Type B pancreatic cell (in vitro differentiated cells): ENCODE data around the gene GLTPD2. TPM values are rescaled to one million over a fixed set of nuclear protein-coding genes. Genes with fewer than 3 reads are reported as not detected.

Source experiments
- DNase-seq: peaks from one replicate; pipeline ENCODE4 v3.0.0; 2021; ENCODE audit warnings: mixed read lengths; ENCODE audit not compliant: unreplicated experiment; ENCODE audit errors: extremely low spot score
- H3K27ac Mint-ChIP-seq: 2 replicates; pipeline ENCODE4 v1.8.0; 2021; ENCODE audit warnings: mild to moderate bottlenecking, mixed read lengths
- H3K27me3 Mint-ChIP-seq: 2 replicates; pipeline ENCODE4 v1.8.0; 2021; ENCODE audit warnings: mixed read lengths
- H3K36me3 Mint-ChIP-seq: 2 replicates; pipeline ENCODE4 v1.8.0; 2021; ENCODE audit warnings: mixed read lengths
- H3K4me1 Mint-ChIP-seq: one replicate; pipeline ENCODE4 v1.8.0; 2021; ENCODE audit warnings: mixed read lengths; ENCODE audit not compliant: unreplicated experiment
- H3K4me3 Mint-ChIP-seq: 2 replicates; pipeline ENCODE4 v1.8.0; 2021; ENCODE audit warnings: mild to moderate bottlenecking, mixed read lengths
- H3K9me3 Mint-ChIP-seq: 2 replicates; pipeline ENCODE4 v1.8.0; 2021; ENCODE audit warnings: mixed read lengths
- CTCF ChIP-seq: fragments of 200-600 bp; sonication (generic); conservative IDR thresholded peaks from 2 replicates; pipeline ENCODE4 v1.5.0; 2021; ENCODE audit warnings: antibody characterized with exemption, mild to moderate bottlenecking
- total RNA-seq: library from RNA; stranded (reverse); gene quantifications from 2 replicates; pipeline ENCODE4 v1.2.1, GENCODE V29; 2021; ENCODE audit warnings: low replicate concordance

The GLTPD2 gene
- total RNA-seq, 1 donor from 2014 or later, result 4.7 TPM

- peak overlapping the region; percentile 52 for H3K4me3 Mint-ChIP-seq
- DNase-seq, result no peak
- peaks cover 13% of the 10 kb centered on the region for H3K4me1 Mint-ChIP-seq
- no peak for TF ChIP-seq CTCF
- no peaks in the 10 kb centered on the region for H3K27me3 Mint-ChIP-seq
- H3K36me3 Mint-ChIP-seq, result peaks cover 20% of the 10 kb centered on the region
- H3K27ac Mint-ChIP-seq, result peak overlapping the region; percentile 29
- no peaks in the 10 kb centered on the region for H3K9me3 Mint-ChIP-seq
These were observed 22.0 kb downstream of the GLTPD2 start for GRCh38 chr17:4810696-4811290.

- Mint-ChIP-seq H3K27me3 (no peaks in the 10 kb centered on the region), H3K9me3 (no peaks in the 10 kb centered on the region), H3K4me1 (peaks cover 13% of the 10 kb centered on the region), H3K36me3 (peaks cover 20% of the 10 kb centered on the region), H3K27ac (peak overlapping the region; percentile 16), H3K4me3 (no peak overlapping the region)
- no peak for DNase-seq
- TF ChIP-seq CTCF, result no peak
These were observed 22.7 kb downstream of the GLTPD2 start for GRCh38 chr17:4811471-4811870.

DNA sequence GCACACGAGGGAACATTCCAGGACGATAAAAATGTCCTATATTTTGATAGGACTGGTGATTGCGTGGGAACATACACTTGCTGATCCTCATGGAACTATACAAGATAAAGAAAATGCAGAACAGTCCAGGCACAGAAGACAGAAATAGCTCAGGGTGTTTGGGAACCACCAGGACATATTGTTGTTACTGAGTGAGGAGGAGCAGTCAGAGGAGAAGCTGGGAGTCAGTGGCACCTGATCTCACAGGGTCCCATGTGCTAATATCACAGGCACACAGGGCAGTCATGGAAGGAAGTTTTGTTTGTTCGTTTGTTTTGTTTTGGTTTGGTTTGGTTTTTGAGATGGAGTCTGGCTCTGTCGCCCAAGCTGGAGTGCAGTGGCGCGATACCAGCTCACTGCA is 23.9 kb downstream of the GLTPD2 start:
- TF ChIP-seq CTCF, result no peak
- H3K27me3 Mint-ChIP-seq, result no peaks in the 10 kb centered on the region
- peaks cover 20% of the 10 kb centered on the region for H3K36me3 Mint-ChIP-seq
- no peak for DNase-seq
- H3K27ac Mint-ChIP-seq, result no peak overlapping the region
- H3K9me3 Mint-ChIP-seq, result no peaks in the 10 kb centered on the region
- no peak overlapping the region for H3K4me3 Mint-ChIP-seq
- peaks cover 11% of the 10 kb centered on the region for H3K4me1 Mint-ChIP-seq

GRCh38 chr17:4815043-4815675 is 26.4 kb downstream of the GLTPD2 start:
- no peak for DNase-seq
- TF ChIP-seq CTCF, result peak; percentile 57
- Mint-ChIP-seq H3K27ac (no peak overlapping the region), H3K27me3 (no peaks in the 10 kb centered on the region), H3K9me3 (no peaks in the 10 kb centered on the region), H3K4me1 (no peaks in the 10 kb centered on the region), H3K4me3 (no peak overlapping the region), H3K36me3 (peaks cover 20% of the 10 kb centered on the region)

- Mint-ChIP-seq H3K27ac (no peak overlapping the region), H3K27me3 (no peaks in the 10 kb centered on the region), H3K4me3 (no peak overlapping the region), H3K36me3 (peaks cover 14% of the 10 kb centered on the region), H3K4me1 (no peaks in the 10 kb centered on the region), H3K9me3 (no peaks in the 10 kb centered on the region)
- TF ChIP-seq CTCF, result no peak
- DNase-seq, result no peak
These were observed 28.1 kb downstream of the GLTPD2 start for GRCh38 chr17:4816826-4817225.
